Measurements from ENCODE around the gene FOXA3. TPM values are rescaled to one million over a fixed set of nuclear protein-coding genes. Genes with fewer than 3 reads are reported as not detected.
A peak's percentile ranks its signal among the peaks of the same experiment; 100 is the strongest.

Gene FOXA3
- total RNA-seq, 4 donors from 2014 or later = 0.12 TPM; not detected in 3

DNA sequence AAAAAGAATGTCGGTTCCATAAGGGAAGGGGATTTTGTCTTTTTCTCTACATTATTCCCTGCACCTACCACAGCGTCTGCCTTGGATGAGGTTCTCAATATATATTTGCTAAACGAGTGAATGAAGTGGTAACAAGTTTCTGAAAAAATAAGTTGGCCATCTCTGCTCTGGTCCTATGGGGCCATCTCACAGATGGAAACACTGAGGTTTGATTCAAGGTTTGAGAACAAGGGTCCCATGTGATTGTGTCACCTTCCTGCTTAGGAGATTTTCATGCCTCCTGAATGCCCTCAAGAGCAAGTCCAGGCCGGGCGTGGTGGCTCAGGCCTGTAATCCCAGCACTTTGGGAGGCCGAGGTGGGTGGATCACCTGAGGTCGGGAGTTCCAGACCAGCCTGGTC lies 35.1 kb downstream of the FOXA3 start:
- TF ChIP-seq, protein P1, sequence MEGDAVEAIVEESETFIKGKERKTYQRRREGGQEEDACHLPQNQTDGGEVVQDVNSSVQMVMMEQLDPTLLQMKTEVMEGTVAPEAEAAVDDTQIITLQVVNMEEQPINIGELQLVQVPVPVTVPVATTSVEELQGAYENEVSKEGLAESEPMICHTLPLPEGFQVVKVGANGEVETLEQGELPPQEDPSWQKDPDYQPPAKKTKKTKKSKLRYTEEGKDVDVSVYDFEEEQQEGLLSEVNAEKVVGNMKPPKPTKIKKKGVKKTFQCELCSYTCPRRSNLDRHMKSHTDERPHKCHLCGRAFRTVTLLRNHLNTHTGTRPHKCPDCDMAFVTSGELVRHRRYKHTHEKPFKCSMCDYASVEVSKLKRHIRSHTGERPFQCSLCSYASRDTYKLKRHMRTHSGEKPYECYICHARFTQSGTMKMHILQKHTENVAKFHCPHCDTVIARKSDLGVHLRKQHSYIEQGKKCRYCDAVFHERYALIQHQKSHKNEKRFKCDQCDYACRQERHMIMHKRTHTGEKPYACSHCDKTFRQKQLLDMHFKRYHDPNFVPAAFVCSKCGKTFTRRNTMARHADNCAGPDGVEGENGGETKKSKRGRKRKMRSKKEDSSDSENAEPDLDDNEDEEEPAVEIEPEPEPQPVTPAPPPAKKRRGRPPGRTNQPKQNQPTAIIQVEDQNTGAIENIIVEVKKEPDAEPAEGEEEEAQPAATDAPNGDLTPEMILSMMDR (IDR thresholded peaks at IDR 0.05) = no peak
- no peak for TF ChIP-seq POLR2A (IDR thresholded peaks at IDR 0.05)
- DNase-seq (ENCODE audit: low spot score in 2 of 2) = no peak
- H3K4me3 ChIP-seq (ENCODE audit: low read depth, poor library complexity, severe bottlenecking) = no peak overlapping the region
- WGBS, 2 donors = 94% methylated on average over 7 of the region's 7 CpGs
- intact Hi-C loops (cut with DNase I; ENCODE audit: low total_unique reads) = no loop called here

DNA sequence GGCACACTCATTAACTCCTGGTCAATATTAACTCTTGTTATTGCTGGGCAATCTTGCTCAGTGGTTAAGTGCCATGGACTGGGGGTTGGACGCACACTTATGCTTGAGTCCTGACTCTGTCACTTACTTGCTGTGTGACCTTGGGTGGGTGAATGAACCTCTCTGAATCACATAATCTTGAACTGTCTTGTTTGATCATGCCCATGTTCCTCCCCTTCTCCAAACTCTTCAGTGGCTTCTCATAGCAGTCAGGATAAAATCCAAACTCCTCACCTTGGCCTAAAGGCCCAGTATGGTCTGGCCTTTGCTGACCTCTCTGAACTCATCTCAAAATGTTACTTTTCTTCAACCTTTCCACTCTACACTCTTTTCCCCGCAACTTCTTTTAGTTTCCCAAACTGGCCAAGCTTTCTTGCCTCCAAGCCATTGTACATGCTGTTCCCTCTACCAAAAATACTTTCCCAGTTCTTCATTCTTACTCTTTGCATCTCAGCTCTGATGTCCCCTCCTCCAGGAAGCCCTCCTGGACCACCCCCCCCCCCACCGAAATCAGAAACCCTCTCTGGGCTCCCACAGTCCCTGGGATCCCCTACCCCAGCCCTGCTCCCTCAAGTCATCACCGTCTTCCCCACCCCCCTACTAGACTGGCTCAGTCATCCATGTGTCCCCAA lies 35.9 kb downstream of the FOXA3 start:
- DNase-seq (ENCODE audit: low spot score in 2 of 2) = no peak
- H3K4me3 ChIP-seq (ENCODE audit: low read depth, poor library complexity, severe bottlenecking) = no peak overlapping the region
- intact Hi-C loops (cut with DNase I; ENCODE audit: low total_unique reads) = no loop called here
- no peak for TF ChIP-seq POLR2A (IDR thresholded peaks at IDR 0.05)
- TF ChIP-seq, protein P1 (IDR thresholded peaks at IDR 0.05) = no peak
- WGBS, 2 donors = 92 to 94% methylated on average over 4 of the region's 4 CpGs

DNA sequence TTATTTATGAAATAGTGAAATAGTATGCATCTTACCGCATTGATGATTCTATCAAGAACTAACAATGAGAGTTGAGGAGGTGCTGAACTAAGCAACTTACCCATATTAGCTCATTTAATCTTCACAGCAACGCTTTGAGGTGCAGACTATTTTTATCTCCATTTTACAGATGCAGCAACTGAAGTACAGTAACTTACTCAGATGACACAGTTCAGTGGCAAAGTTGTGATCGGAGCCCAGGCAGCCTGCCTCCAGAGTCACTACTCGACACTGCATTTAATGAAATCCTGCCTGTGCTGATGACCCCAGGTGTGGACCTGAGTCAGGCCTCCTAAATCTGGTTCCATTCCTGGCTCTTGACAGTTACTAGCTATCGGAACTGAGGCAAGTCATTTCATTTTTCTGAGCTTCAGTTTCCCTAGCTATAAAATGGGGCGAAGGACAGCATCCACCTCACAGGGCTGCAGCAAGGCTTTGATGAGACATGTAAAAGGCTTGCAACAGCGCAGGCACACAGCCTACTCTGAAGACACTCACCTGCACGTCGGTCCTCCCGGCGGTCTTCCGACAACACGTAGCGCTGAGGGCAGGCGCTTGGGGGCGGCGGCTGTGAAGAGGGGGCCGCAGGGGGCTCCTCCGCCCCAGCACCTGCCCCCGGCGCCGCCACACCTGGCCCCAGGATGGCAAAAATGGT lies 36.8 kb downstream of the FOXA3 start:
- intact Hi-C loops (cut with DNase I; ENCODE audit: low total_unique reads) = no loop called here
- no peak overlapping the region for H3K4me3 ChIP-seq (ENCODE audit: low read depth, poor library complexity, severe bottlenecking)
- WGBS, 2 donors = 45 to 73% methylated on average over 7 to 22 of the region's 22 CpGs
- no peak for TF ChIP-seq POLR2A (IDR thresholded peaks at IDR 0.05)
- TF ChIP-seq, protein P1 (IDR thresholded peaks at IDR 0.05) = no peak
- DNase-seq (ENCODE audit: low spot score in 2 of 2) = no peak

DNA sequence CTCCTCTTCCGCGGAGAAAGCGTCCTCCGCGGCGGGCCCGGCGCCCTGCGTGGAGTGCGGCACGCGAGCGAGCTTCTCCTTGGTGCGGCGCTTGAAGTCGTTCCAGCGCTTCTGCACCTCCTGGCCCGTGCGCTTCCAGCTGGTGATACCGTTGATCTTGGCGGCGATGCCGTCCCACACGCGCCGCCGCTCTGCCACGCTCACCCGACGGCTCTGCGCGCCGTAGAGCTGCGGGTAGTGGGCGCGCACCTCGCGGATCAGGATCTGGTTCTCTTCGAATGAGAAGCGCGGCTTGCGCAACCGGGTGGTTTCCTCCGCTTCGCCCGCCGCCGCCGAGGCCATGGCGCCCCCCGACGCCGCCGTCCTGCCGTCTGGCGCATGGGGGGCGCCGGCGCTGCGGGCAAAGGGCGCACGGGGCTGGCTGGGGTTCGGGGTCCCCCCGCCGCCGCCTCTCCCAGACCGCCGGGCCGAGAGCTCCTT lies 37.3 kb downstream of the FOXA3 start:
- TF ChIP-seq, protein P1 (IDR thresholded peaks at IDR 0.05) = no peak
- intact Hi-C loops (cut with DNase I; ENCODE audit: low total_unique reads) = no loop called here
- H3K4me3 ChIP-seq (ENCODE audit: low read depth, poor library complexity, severe bottlenecking) = peak overlapping the region; percentile 45
- peak in 1 of 2 donors; percentile 90 for DNase-seq (ENCODE audit: low spot score in 2 of 2)
- WGBS, 2 donors = 1 to 5% methylated on average over 27 to 40 of the region's 69 CpGs

DNA sequence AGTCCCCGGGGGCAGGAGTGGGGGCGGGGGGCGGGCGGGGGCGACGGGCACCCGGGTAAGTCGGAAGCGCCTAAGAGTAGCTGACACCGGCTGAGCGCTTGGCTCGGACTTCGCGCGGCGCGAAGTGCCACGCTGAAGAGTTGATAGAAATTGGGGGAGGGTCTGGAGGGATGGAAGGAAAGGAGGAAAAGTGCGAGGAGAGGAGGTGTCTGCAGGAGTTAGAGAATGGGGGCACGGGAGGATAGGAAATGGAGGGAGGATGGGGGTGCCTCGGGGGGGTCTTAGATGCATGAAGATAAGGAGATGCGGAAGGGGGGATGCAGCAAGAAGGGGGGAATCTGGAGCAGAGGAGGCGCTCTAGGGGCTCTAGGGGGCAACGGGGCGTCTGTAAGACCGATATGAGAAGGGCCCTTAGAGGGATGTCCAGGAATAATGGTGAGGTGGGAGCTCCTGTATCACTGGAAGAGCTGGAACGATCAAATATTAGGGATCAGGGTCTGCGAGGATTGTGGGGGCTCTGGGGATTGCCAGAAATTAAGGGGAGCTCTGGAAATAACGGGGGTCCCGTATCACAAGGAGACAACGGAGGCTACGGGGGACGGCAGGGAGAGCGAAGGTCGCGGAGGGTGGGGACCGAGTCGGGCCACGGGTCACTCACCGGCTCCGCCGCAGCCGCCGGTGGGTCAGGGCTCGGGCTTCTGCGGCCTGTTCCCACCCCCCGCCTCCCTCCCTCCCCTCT lies 38.0 kb downstream of the FOXA3 start, which contains the start of gene MYPOP:
Gene MYPOP, minus strand, starts transcription at position 702 of the 739 bp plus-strand sequence. CDS start 840 bp downstream, outside the sequence.
- no peak for DNase-seq (ENCODE audit: low spot score in 2 of 2)
- intact Hi-C loops (cut with DNase I; ENCODE audit: low total_unique reads) = no loop called here
- 1% methylated on average over 42 to 45 of the region's 47 CpGs for WGBS, 2 donors
- TF ChIP-seq POLR2A (IDR thresholded peaks at IDR 0.05) = no peak
- TF ChIP-seq, protein P1 (IDR thresholded peaks at IDR 0.05) = no peak
- peak within 1 kb of the TSS; percentile 45 for H3K4me3 ChIP-seq (ENCODE audit: low read depth, poor library complexity, severe bottlenecking)
